ENCODE results near the gene KCTD7. TPM values are rescaled to one million over a fixed set of nuclear protein-coding genes. Genes with fewer than 3 reads are reported as not detected.
"Not testable (repeated sequence)": the region's sequence is repeated elsewhere in the genome, so short reads cannot be mapped to it uniquely, and the experiment has no call there.

KCTD7 gene
- 20.1 TPM for polyA plus RNA-seq
- long read RNA-seq, donor 1, full-length matches to known transcripts: 3 of 3 reads
- long read RNA-seq, donor 1, partial matches to known transcripts: 0 of 3 reads
- long read RNA-seq, donor 1, other reads (novel, unspliced or antisense): 0 of 3 reads
- long read RNA-seq, donor 2, full-length matches to known transcripts: 8 of 8 reads
- long read RNA-seq, donor 2, partial matches to known transcripts: 0 of 8 reads
- long read RNA-seq, donor 2, other reads (novel, unspliced or antisense): 0 of 8 reads
- long read RNA-seq, donor 3, full-length matches to known transcripts: 7 of 7 reads
- long read RNA-seq, donor 3, partial matches to known transcripts: 0 of 7 reads
- long read RNA-seq, donor 3, other reads (novel, unspliced or antisense): 0 of 7 reads
- long read RNA-seq, donor 4: 0 reads
- long read RNA-seq, donor 5, full-length matches to known transcripts: 6 of 6 reads
- long read RNA-seq, donor 5, partial matches to known transcripts: 0 of 6 reads
- long read RNA-seq, donor 5, other reads (novel, unspliced or antisense): 0 of 6 reads
- long read RNA-seq, donor 6, full-length matches to known transcripts: 4 of 4 reads
- long read RNA-seq, donor 6, partial matches to known transcripts: 0 of 4 reads
- long read RNA-seq, donor 6, other reads (novel, unspliced or antisense): 0 of 4 reads
- long read RNA-seq, donor 7, full-length matches to known transcripts: 1 of 1 reads
- long read RNA-seq, donor 7, partial matches to known transcripts: 0 of 1 reads
- long read RNA-seq, donor 7, other reads (novel, unspliced or antisense): 0 of 1 reads
- long read RNA-seq, donor 8, full-length matches to known transcripts: 10 of 10 reads
- long read RNA-seq, donor 8, partial matches to known transcripts: 0 of 10 reads
- long read RNA-seq, donor 8, other reads (novel, unspliced or antisense): 0 of 10 reads
- long read RNA-seq, donor 9, full-length matches to known transcripts: 11 of 11 reads
- long read RNA-seq, donor 9, partial matches to known transcripts: 0 of 11 reads
- long read RNA-seq, donor 9, other reads (novel, unspliced or antisense): 0 of 11 reads
- long read RNA-seq, donor 10, full-length matches to known transcripts: 5 of 5 reads
- long read RNA-seq, donor 10, partial matches to known transcripts: 0 of 5 reads
- long read RNA-seq, donor 10, other reads (novel, unspliced or antisense): 0 of 5 reads
- long read RNA-seq, donor 11, full-length matches to known transcripts: 6 of 6 reads
- long read RNA-seq, donor 11, partial matches to known transcripts: 0 of 6 reads
- long read RNA-seq, donor 11, other reads (novel, unspliced or antisense): 0 of 6 reads

GRCh38 chr7:66628361-66629221 lies at the start of gene KCTD7:
Gene KCTD7, plus strand, starts transcription at chr7:66628881. Its CDS starts 184 bp downstream, at chr7:66629065.
- DNase-seq: peak; percentile 98 to 99
- Histone ChIP-seq H3K9me3 (ENCODE audit: control insufficient read depth, low read depth, low read length) (no peaks in the 10 kb centered on the region), H3K36me3 (ENCODE audit: control insufficient read depth, insufficient read depth, low read length) (peaks cover 9% of the 10 kb centered on the region), H3K27ac (ENCODE audit: low read length) (peak within 1 kb of the TSS; percentile 100), H3K4me1 (ENCODE audit: control insufficient read depth, insufficient read depth, low read length) (peaks cover 11% of the 10 kb centered on the region), H3K27me3 (ENCODE audit: control insufficient read depth, insufficient read depth, low read length) (no peaks in the 10 kb centered on the region), H3K4me3 (ENCODE audit: low read length) (peak within 1 kb of the TSS; percentile 94)
- WGBS (ENCODE audit: insufficient coverage, low lambda C conversion rate): no CpG with 5 or more reads among the region's 93 CpGs

GRCh38 chr7:66580380-66580779 lies 48.3 kb upstream of the KCTD7 start:
- H3K27ac ChIP-seq (ENCODE audit: low read length); DNase-seq; H3K4me1 ChIP-seq (ENCODE audit: control insufficient read depth, insufficient read depth, low read length); H3K27me3 ChIP-seq (ENCODE audit: control insufficient read depth, insufficient read depth, low read length); H3K4me3 ChIP-seq (ENCODE audit: low read length); H3K9me3 ChIP-seq (ENCODE audit: control insufficient read depth, low read depth, low read length); H3K36me3 ChIP-seq (ENCODE audit: control insufficient read depth, insufficient read depth, low read length): not testable (repeated sequence)
- no CpG with 5 or more reads among the region's 1 CpG for WGBS (ENCODE audit: insufficient coverage, low lambda C conversion rate)

- not testable (repeated sequence) for DNase-seq; H3K27ac ChIP-seq (ENCODE audit: low read length); H3K9me3 ChIP-seq (ENCODE audit: control insufficient read depth, low read depth, low read length); H3K4me3 ChIP-seq (ENCODE audit: low read length); H3K27me3 ChIP-seq (ENCODE audit: control insufficient read depth, insufficient read depth, low read length); H3K4me1 ChIP-seq (ENCODE audit: control insufficient read depth, insufficient read depth, low read length)
- peaks cover 11% of the 10 kb centered on the region for H3K36me3 ChIP-seq (ENCODE audit: control insufficient read depth, insufficient read depth, low read length)
- WGBS (ENCODE audit: insufficient coverage, low lambda C conversion rate): no CpG with 5 or more reads among the region's 4 CpGs
Measured at GRCh38 chr7:66582816-66583489, 45.7 kb upstream of the KCTD7 start.

DNA sequence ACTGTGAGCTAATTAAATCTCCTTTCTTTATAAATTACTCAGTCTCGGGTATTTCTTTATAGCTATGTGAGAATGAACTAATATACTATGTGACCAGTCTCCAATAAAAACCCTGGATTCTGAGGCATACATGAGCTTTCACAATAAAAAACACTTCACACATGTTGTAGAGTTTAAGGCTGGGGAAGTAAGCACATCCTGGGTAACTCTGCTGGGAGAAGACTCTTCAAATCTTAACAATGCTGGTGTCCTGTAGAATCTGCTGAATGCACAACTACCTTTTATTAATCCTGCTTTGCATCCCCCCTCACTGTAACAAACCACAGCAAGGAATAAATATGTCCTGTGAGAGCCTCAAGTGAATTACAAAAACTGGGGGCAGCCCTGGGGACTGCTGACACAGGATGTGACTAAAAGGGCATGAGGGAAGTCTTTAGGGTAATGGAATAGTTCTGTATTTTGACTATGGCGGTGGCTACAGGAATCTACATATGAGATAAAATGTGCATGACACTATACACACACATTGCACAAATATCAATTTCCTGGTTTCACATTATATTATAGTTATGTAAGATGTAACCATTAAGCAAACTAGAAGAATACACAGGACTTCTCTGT lies 45.1 kb upstream of the KCTD7 start:
- peaks cover 11% of the 10 kb centered on the region for H3K36me3 ChIP-seq (ENCODE audit: control insufficient read depth, insufficient read depth, low read length)
- whole genome bisulfite sequencing (ENCODE audit: insufficient coverage, low lambda C conversion rate): 86% methylated on average over 1 of the region's 2 CpGs
- H3K9me3 ChIP-seq (ENCODE audit: control insufficient read depth, low read depth, low read length): no peaks in the 10 kb centered on the region
- H3K4me1 ChIP-seq (ENCODE audit: control insufficient read depth, insufficient read depth, low read length): peaks cover 5% of the 10 kb centered on the region
- H3K27me3 ChIP-seq (ENCODE audit: control insufficient read depth, insufficient read depth, low read length): no peaks in the 10 kb centered on the region
- no peak overlapping the region for H3K27ac ChIP-seq (ENCODE audit: low read length)
- H3K4me3 ChIP-seq (ENCODE audit: low read length): no peak overlapping the region
- no peak for DNase-seq

- Histone ChIP-seq H3K9me3 (ENCODE audit: control insufficient read depth, low read depth, low read length) (no peaks in the 10 kb centered on the region), H3K4me1 (ENCODE audit: control insufficient read depth, insufficient read depth, low read length) (peaks cover 3% of the 10 kb centered on the region), H3K27me3 (ENCODE audit: control insufficient read depth, insufficient read depth, low read length) (no peaks in the 10 kb centered on the region), H3K36me3 (ENCODE audit: control insufficient read depth, insufficient read depth, low read length) (peaks cover 11% of the 10 kb centered on the region), H3K4me3 (ENCODE audit: low read length) (no peak overlapping the region), H3K27ac (ENCODE audit: low read length) (no peak overlapping the region)
- no CpG with 5 or more reads among the region's 1 CpG for WGBS (ENCODE audit: insufficient coverage, low lambda C conversion rate)
- no peak for DNase-seq
Measured at GRCh38 chr7:66586181-66586580, 42.5 kb upstream of the KCTD7 start.

GRCh38 chr7:66588226-66588625 lies 40.5 kb upstream of the KCTD7 start:
- WGBS (ENCODE audit: insufficient coverage, low lambda C conversion rate): no CpG with 5 or more reads among the region's 1 CpG
- not testable (repeated sequence) for H3K4me3 ChIP-seq (ENCODE audit: low read length); H3K27ac ChIP-seq (ENCODE audit: low read length); H3K4me1 ChIP-seq (ENCODE audit: control insufficient read depth, insufficient read depth, low read length); H3K9me3 ChIP-seq (ENCODE audit: control insufficient read depth, low read depth, low read length); H3K27me3 ChIP-seq (ENCODE audit: control insufficient read depth, insufficient read depth, low read length); H3K36me3 ChIP-seq (ENCODE audit: control insufficient read depth, insufficient read depth, low read length); DNase-seq

- H3K4me1 ChIP-seq (ENCODE audit: control insufficient read depth, insufficient read depth, low read length); H3K4me3 ChIP-seq (ENCODE audit: low read length): not testable (repeated sequence)
Measured at GRCh38 chr7:66588856-66589570, 39.7 kb upstream of the KCTD7 start.

DNA sequence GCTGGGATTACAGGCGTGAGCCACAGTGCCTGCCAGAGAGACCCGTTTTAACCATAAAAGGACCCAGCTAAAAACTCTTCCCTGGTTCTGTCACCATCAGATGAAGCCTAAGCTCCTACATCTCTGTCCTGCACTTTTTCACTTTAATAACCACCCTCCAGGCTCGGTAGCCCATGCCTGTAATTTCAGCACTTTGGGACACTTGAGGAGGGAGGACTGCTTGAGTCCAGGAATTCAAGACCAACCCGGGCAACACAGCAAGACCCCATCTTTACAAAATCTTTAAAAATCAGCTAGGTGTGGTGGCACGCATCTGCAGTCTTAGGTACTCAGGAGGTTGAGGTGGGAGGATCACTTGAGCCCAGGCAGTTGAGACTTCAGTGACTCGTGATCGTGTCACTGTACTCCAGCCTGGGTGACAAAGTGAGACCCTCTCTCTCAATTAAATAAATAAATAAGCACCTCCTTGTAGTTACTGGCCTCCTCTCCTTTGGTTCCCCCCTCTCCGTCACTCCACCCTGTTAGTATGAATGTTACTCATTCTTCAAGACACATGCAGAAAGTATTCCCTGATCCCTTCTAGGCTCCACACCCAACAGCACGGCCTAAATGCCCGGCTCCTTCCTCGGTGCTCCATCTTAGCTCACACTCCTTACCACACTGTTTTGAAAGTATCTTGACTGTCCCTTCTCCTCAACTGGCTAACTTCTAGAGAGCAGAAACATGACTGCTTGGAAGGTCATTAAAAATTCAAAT lies 38.2 kb upstream of the KCTD7 start:
- H3K27me3 ChIP-seq (ENCODE audit: control insufficient read depth, insufficient read depth, low read length); DNase-seq; H3K4me1 ChIP-seq (ENCODE audit: control insufficient read depth, insufficient read depth, low read length); H3K9me3 ChIP-seq (ENCODE audit: control insufficient read depth, low read depth, low read length); H3K27ac ChIP-seq (ENCODE audit: low read length); H3K36me3 ChIP-seq (ENCODE audit: control insufficient read depth, insufficient read depth, low read length): not testable (repeated sequence)
- 71% methylated on average over 1 of the region's 11 CpGs for WGBS (ENCODE audit: insufficient coverage, low lambda C conversion rate)
- peak overlapping the region; percentile 99 for H3K4me3 ChIP-seq (ENCODE audit: low read length)

More at GRCh38 chr7:66588856-66589570, 39.7 kb upstream of the KCTD7 start:
- not testable (repeated sequence) for H3K27ac ChIP-seq (ENCODE audit: low read length); DNase-seq; H3K27me3 ChIP-seq (ENCODE audit: control insufficient read depth, insufficient read depth, low read length); H3K9me3 ChIP-seq (ENCODE audit: control insufficient read depth, low read depth, low read length); H3K36me3 ChIP-seq (ENCODE audit: control insufficient read depth, insufficient read depth, low read length)
- 86% methylated on average over 1 of the region's 5 CpGs for WGBS (ENCODE audit: insufficient coverage, low lambda C conversion rate)
